ENCODE results near the gene KRTAP2-3. TPM values are rescaled to one million over a fixed set of nuclear protein-coding genes. Genes with fewer than 3 reads are reported as not detected.
"Not testable (repeated sequence)": the region's sequence is repeated elsewhere in the genome, so short reads cannot be mapped to it uniquely, and the experiment has no call there.

The KRTAP2-3 gene
- total RNA-seq, 4 donors from 2014 or later: not detected

- H3K4me1 ChIP-seq: no peaks in the 10 kb centered on the region
- no peak for DNase-seq (ENCODE audit: extremely low spot score)
- H3K4me3 ChIP-seq: no peak overlapping the region
- H3K36me3 ChIP-seq: no peaks in the 10 kb centered on the region
- H3K9me3 ChIP-seq: peaks cover 0 to 8% (median 0%) of the 10 kb centered on the region in 4 donors
- 100% methylated on average over 1 of the region's 1 CpG for WGBS
- peaks cover 0 to 15% (median 0%) of the 10 kb centered on the region in 4 donors for H3K27me3 ChIP-seq
- intact Hi-C loops (cut with DNase I): no loop called here
- TF ChIP-seq POLR2A (IDR thresholded peaks at IDR 0.05; ENCODE audit: low read depth) (no peak), CTCF (IDR thresholded peaks at IDR 0.05) (no peak), EP300 (IDR thresholded peaks at IDR 0.05) (no peak), POLR2AphosphoS5 (IDR thresholded peaks at IDR 0.05) (no peak)
- no peak overlapping the region for H3K27ac ChIP-seq (replicated peaks in 1 of 4)
Measured at GRCh38 chr17:41042953-41043352, 17.0 kb downstream of the KRTAP2-3 start.

DNA sequence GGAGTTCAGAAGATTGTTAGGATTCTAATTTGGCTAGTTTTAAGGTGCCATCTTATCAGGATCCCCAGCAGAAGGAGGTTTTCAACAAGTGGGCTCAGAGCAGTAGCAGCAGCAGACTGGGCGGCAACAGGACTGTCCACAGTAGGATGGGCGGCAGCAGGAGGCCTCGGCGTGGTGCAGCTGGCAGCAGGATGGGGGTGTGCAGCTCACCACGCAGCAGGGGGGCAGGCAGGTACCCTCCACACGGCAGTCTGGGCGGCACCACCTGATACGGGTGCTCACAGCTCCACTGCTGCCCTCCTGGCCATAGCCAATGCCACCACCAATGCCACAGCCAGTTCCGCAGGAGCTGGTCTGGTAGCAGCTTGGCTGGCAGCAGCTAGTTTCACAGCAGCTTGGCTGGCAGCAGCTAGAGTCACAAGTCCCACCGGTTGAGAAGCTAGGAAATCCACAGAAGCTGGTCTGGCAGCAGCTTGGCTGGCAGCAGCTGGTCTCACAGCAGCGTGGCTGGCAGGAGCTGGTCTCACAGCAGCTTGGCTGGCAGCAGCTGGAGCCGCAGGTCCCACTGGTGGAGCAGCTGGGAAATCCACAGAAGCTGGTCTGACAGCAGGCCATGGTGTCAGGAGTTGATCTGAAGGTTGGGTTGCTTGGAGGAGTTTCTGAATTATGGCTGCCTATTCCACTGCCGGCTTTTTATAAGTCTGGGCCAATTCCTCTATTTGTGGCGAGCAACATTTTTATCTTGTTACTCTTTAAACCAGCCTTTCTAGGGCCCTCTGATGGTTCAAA lies 18.9 kb downstream of the KRTAP2-3 start, which contains the start of gene KRTAP1-1:
KRTAP1-1 (minus strand) TSS at position 668 of the 789 bp plus-strand sequence; CDS start at position 615, 53 bp downstream.
- H3K4me3 ChIP-seq; H3K27ac ChIP-seq (replicated peaks in 1 of 4); H3K36me3 ChIP-seq; H3K4me1 ChIP-seq; H3K27me3 ChIP-seq; DNase-seq (ENCODE audit: extremely low spot score); intact Hi-C loops (cut with DNase I); H3K9me3 ChIP-seq: not testable (repeated sequence)
- WGBS: 92% methylated on average over 8 of the region's 14 CpGs

GRCh38 chr17:41037853-41038350 lies 22.0 kb downstream of the KRTAP2-3 start:
- DNase-seq (ENCODE audit: extremely low spot score): no peak
- no peak overlapping the region for H3K27ac ChIP-seq (replicated peaks in 1 of 4)
- intact Hi-C loops (cut with DNase I): no loop called here
- H3K36me3 ChIP-seq: no peaks in the 10 kb centered on the region
- no peak for TF ChIP-seq CTCF (IDR thresholded peaks at IDR 0.05)
- no peak for TF ChIP-seq POLR2A (IDR thresholded peaks at IDR 0.05; ENCODE audit: low read depth)
- no peak for TF ChIP-seq EP300 (IDR thresholded peaks at IDR 0.05)
- TF ChIP-seq POLR2AphosphoS5 (IDR thresholded peaks at IDR 0.05): no peak
- H3K9me3 ChIP-seq: peaks cover 0 to 3% (median 0%) of the 10 kb centered on the region in 4 donors
- 66% methylated on average over 2 of the region's 2 CpGs for WGBS
- H3K4me3 ChIP-seq: no peak overlapping the region
- H3K27me3 ChIP-seq: no peaks in the 10 kb centered on the region
- H3K4me1 ChIP-seq: no peaks in the 10 kb centered on the region

- H3K36me3 ChIP-seq; H3K4me1 ChIP-seq; DNase-seq (ENCODE audit: extremely low spot score); H3K27ac ChIP-seq (replicated peaks in 1 of 4); H3K9me3 ChIP-seq; H3K27me3 ChIP-seq; H3K4me3 ChIP-seq; intact Hi-C loops (cut with DNase I): not testable (repeated sequence)
- WGBS: 92% methylated on average over 4 of the region's 10 CpGs
Measured at GRCh38 chr17:41034346-41034935, 25.5 kb downstream of the KRTAP2-3 start, which contains the start of gene KRTAP1-3. Gene KRTAP1-3 (minus strand): TSS chr17:41034874. CDS start chr17:41034821, 53 bp downstream.

DNA sequence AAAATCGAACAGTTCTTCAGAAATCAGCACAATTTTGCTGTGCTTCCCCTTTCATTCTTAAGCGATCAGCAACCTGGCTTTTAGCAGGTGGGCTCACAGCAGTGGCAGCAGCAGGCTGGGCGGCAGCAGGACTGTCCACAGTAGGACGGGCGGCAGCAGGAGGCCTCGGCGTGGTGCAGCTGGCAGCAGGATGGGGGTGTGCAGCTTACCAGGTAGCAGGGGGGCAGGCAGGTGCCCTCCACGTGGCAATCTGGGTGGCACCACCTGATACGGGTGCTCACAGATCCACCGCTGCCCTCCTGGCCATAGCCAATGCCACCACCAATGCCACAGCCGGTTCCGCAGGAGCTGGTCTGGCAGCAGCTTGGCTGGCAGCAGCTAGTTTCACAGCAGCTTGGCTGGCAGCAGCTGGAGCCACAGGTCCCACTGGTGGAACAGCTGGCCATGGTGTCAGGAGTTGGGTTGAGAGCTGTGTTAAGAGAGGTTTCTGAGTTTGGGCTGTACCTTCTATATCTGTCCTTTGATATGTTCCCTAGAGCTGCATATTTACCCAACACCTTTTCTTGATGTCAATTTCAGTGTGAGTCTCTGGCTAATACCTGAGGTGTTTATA lies 30.2 kb downstream of the KRTAP2-3 start, which contains the start of gene KRTAP1-4:
KRTAP1-4 (minus strand) TSS at position 563 of the 613 bp plus-strand sequence; CDS start at position 446, 117 bp downstream.
- DNase-seq (ENCODE audit: extremely low spot score): no peak
- intact Hi-C loops (cut with DNase I): no loop called here
- no peaks in the 10 kb centered on the region for H3K4me1 ChIP-seq
- no peaks in the 10 kb centered on the region for H3K36me3 ChIP-seq
- 87% methylated on average over 4 of the region's 12 CpGs for WGBS
- no peaks in the 10 kb centered on the region for H3K9me3 ChIP-seq
- H3K27ac ChIP-seq (replicated peaks in 1 of 4): no peak within 1 kb of the TSS
- peaks cover 0 to 12% (median 0%) of the 10 kb centered on the region in 4 donors for H3K27me3 ChIP-seq
- TF ChIP-seq POLR2A (IDR thresholded peaks at IDR 0.05; ENCODE audit: low read depth): no peak
- no peak for TF ChIP-seq CTCF (IDR thresholded peaks at IDR 0.05)
- no peak for TF ChIP-seq POLR2AphosphoS5 (IDR thresholded peaks at IDR 0.05)
- no peak for TF ChIP-seq EP300 (IDR thresholded peaks at IDR 0.05)
- no peak within 1 kb of the TSS for H3K4me3 ChIP-seq
